WI38 (cell line): ENCODE measurements around the gene HIBADH.
"Not testable (repeated sequence)": the region's sequence is repeated elsewhere in the genome, so short reads cannot be mapped to it uniquely, and the experiment has no call there.

Source experiments
- H3K4me3 ChIP-seq: 2 replicates; pipeline ENCODE4 v1.5.1; 2011; ENCODE audit warnings: low read depth, mild to moderate bottlenecking, control low read depth, low read length
- TF ChIP-seq, protein P1 (sequence below): IDR thresholded peaks from 2 replicates; pipeline ENCODE4 v1.5.1; 2012; ENCODE audit warnings: low read depth, mild to moderate bottlenecking, control low read depth, low read length

Gene HIBADH

DNA sequence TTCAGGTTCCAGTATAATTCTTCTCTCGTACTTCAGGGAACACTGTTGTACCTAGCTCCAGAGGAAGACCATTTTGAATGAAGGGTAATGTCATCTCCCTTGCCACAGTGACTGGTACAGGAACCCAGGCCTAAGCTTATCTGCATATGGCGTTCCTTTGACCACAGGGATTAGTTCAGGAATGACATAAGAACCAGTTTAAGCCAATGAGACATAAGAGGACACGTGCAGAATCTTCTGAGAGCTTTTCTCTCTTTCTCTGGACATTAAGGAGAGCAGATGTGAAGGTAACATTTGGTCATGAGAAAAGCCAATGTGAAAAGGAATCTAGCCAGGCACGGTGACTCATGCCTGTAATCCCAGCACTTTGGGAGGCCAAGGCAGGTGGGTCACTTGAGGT is 21.8 kb upstream of the HIBADH start:
- TF ChIP-seq, protein P1, sequence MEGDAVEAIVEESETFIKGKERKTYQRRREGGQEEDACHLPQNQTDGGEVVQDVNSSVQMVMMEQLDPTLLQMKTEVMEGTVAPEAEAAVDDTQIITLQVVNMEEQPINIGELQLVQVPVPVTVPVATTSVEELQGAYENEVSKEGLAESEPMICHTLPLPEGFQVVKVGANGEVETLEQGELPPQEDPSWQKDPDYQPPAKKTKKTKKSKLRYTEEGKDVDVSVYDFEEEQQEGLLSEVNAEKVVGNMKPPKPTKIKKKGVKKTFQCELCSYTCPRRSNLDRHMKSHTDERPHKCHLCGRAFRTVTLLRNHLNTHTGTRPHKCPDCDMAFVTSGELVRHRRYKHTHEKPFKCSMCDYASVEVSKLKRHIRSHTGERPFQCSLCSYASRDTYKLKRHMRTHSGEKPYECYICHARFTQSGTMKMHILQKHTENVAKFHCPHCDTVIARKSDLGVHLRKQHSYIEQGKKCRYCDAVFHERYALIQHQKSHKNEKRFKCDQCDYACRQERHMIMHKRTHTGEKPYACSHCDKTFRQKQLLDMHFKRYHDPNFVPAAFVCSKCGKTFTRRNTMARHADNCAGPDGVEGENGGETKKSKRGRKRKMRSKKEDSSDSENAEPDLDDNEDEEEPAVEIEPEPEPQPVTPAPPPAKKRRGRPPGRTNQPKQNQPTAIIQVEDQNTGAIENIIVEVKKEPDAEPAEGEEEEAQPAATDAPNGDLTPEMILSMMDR = no peak

DNA sequence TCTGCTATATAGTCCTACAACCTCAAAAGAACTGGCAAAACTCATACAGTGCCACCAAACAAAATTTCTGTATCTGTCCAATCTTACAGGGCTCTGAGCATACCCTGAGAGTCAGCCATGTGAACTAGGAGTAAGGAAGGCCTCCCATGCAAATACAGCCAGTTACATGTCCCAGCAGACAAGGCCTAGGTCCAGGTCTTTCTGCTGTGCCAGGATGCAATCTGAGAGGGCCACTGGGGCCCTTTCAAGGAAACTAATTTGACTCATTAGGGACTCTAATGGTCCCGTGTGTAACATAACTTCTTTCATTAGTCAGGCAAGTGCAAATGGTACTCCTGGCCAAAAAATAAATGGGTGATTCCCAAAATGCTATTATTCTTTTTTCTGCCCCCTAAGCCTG is 17.9 kb upstream of the HIBADH start:
- TF ChIP-seq, protein P1 = no peak

More for the DNA sequence above, 21.8 kb upstream of the HIBADH start:
- no peak overlapping the region for H3K4me3 ChIP-seq

DNA sequence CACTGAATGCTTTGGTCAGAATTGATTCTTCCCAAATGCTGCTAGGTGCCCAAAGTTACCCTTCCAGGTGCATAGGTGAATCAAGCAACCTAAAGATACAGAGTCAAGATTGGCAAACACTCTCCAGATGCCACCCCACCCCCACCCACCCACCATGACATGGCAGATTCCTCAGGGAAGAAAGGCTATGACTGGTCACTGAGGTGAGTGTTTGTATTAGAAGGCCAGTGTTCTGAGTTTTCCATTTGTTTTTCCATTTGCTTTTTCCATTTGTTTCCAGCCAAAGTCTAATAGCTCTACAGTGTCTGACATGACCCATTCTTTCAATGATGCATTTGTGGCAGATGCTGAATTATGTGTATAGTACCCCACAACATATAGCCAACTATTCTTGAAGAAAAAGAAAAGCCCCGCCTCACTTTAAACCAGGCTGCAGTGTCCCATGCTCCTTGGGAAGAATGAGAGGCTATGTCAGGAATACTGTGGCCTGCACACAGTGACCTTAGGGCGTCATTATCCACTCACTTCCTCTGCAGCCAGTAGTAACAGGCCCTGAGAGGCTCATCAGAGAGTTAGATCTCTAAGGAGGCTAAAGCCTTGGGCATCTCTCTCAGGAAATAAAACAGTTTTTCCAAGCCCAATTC is 16.1 kb upstream of the HIBADH start:
- H3K4me3 ChIP-seq = no peak overlapping the region
- TF ChIP-seq, protein P1 = no peak

More for the DNA sequence above, 17.9 kb upstream of the HIBADH start:
- no peak overlapping the region for H3K4me3 ChIP-seq

DNA sequence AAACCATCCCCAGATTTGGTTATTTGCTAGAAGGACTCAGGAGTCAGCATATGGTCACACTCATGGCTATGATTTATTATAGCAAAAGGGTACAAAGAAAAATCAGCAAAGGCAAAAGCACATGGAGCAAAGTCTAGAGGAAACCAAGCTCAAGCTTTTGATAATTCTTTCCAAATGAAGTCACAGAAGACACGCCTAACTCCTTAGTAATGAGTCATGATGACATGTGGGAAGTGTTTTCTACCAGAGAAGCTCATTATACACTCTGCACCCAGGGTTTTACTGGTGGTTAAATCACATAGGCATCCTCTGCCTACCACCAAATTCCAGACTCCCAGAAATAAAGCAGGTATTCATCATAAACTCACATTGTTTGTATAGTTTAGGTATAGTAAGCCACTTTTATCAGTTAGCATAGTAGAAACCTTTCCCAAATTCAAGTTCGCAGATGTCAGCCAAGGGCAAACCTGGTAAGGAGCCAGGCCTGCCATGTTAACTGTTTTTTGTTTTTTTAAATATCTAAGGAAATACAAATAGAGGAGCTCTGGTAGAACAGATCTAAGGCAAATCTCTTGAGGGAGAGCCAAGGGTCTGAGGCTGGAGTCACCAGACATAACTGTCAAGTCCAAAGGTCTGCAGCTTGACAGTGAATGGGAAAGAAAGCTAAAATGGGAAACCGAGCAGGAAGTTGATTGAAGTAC is 15.4 kb upstream of the HIBADH start:
- H3K4me3 ChIP-seq = no peak overlapping the region
- TF ChIP-seq, protein P1 = no peak

DNA sequence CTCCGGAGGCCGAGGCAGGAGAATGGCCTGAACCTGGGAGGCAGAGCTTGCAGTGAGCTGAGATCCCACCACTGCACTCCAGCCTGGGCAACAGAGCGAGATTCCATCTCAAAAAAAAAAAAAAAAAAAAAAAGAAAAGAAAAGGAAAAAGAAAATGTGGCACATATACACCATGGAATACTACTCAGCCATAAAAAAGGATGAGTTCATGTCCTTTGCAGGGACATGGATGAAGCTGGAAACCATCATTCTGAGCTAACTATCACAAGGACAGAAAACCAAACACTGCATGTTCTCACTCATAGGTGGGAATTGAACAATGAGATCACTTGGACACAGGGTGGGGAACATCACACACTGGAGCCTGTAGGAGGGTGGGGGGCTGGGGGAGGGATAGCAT is 11.4 kb upstream of the HIBADH start:
- not testable (repeated sequence) for H3K4me3 ChIP-seq

DNA sequence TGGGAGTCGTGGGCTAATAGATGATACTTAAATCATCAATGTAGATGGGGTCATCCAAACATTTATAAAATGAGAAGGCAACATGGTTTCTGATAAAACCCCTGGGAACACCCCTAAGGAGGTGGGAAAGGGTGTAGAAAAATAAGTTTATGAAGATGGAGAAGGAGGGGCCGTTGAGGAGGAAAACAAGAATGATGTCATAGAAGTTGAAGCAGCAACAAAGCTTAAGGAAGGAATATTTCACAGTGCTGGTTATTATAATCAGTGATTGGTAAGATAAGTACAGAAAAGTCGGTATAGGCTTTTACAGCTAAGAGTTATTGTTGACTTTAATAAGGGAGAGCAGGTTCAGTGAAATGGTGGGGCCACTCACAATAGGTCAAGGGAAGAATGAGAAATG is 9.0 kb upstream of the HIBADH start:
- H3K4me3 ChIP-seq = no peak overlapping the region
- TF ChIP-seq, protein P1 = no peak

DNA sequence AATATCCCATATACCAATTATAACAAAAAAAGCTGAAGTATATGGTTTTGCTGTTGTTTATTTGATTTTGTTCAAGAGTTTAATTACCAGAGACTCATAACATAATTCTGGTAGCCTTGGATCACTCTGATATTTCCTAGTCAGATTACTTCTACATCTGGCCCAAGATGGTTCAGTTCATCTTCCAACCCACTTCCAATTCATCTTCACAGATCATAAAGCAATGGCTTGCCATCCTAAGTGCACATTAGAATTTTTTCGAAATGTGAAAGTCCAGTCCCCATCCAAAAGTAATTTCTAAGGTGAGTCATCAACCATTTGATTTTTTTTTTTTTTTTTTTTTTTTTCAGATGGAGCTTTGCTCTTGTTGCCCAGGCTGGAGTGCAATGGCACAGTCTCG is 8.0 kb upstream of the HIBADH start:
- H3K4me3 ChIP-seq = no peak overlapping the region
- TF ChIP-seq, protein P1 = no peak
